ENCODE results near the gene ZNF837.
"Not testable (repeated sequence)": the region's sequence is repeated elsewhere in the genome, so short reads cannot be mapped to it uniquely, and the experiment has no call there.

ZNF837 gene

DNA sequence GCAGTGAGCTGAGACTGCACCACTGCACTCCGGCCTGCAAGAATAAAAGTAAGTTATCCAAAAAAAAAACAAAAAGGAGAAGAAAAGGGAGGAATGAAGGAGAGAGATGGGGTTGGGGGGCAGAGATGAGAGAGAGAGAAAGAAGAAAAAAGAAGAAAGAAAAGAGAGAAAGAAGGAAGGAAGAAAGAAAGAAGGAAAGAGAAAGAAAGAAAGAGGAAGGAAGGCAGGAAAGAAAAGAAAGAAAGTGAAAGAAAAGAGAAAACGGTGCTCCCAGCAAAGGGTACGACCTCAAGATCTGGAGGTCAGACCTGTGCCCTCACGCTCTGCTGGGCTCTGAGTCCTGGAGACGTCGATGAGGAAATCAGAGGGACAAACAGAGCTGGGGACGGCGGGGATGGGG is 31.2 kb downstream of the ZNF837 start:
- no peak for DNase-seq

DNA sequence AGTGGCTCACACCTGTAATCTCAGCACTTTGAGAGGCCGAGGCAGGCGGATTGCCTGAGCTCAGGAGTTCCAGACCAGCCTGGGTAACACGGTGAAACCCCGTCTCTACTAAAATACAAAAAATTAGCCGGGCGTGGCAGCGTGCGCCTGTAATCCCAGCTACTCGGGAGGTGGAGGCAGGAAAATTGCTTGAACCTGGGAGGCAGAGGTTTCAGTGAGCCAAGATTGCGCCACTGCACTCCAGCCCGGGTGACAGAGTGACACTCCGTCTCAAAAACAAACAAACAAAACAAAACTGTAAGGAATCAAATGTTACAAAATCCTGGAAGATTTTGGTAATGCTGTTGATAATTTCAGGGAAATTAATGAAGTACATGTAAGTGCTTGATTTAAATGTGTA is 32.8 kb downstream of the ZNF837 start:
- not testable (repeated sequence) for DNase-seq

DNA sequence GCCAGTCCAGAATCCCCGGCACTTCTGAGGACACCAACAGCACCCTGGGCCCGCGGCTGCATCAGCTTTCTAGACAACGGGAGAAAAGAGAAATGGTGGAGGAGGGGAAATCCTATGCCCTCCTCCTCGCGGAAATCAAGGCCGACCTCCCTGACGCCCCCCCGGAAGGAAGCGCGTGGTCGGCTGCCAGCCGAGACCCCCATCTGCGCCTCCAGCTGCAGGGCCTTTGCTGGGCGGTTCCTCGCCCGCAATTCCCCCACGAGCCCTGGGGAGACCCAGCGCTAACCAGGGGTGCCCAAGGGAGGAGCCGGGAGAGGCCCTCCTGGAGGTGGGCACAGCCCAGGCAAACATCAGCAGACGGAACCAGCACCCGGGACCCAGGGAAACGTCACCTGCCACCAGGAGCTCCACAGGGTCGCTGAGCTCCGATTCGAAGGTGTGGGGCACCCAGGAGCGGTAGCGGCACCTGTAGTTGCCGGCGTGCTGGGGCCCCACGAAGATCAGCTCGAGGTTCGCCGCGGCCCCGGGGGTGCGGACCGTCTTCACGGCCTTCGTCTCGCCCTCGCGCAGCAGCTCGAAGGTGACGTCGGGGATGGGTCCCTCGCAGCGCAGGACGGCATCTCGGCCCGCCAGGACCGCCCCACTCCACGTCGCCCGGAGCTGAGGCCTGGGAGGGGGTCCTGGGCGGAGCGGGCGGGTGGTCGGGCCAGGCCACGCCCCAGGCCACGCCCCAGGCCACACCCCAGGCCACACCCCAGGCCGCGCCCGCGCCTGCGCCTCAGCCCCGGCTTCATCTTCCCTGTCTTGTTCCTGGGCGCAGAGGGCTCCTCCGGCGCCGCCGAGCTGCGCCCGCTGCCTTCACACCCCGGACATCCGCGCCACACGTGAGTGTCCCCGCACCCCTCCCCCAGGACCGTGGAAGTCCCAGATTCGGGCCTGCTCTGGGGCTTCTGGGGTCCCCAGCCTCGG is 33.6 kb downstream of the ZNF837 start:
- DNase-seq, result peak; percentile 6

DNA sequence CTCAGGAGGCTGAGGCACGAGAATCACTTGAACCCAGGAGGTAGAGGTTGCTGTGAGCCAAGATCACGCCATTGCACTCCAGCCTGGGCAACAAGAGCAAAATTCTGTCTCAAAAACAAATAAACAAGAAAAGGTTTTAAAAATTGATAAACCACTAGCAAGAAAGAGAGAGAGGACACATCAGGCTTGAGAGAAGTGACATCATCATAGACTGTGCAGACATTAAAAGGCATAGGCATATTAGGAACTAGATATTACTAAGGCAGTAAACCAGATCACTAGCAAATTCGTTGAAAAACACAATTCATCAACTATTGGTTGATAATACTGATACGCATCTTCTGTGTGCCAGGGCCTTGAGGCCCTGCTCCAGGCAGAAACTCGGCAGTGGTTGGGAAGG is 35.3 kb downstream of the ZNF837 start:
- DNase-seq, result no peak

GRCh38 chr19:58338825-58339558 is 41.8 kb downstream of the ZNF837 start:
- DNase-seq, result no peak

DNA sequence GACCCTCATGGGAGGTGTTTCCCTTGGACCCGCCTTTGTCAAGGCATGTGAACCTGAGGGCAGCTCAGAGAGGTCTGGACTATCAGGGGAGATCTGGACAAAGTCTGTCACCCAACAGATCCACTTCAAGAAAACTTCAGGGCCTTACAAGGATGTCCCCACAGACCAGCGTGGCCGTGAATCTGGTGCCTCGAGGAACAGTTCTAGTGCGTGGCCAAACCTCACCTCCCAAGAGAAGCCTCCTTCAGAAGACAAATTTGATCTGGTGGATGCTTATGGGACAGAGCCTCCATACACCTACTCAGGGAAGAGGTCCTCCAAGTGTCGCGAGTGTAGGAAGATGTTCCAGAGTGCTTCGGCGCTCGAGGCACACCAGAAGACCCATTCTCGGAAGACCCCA is 42.5 kb downstream of the ZNF837 start:
- DNase-seq, result no peak

DNA sequence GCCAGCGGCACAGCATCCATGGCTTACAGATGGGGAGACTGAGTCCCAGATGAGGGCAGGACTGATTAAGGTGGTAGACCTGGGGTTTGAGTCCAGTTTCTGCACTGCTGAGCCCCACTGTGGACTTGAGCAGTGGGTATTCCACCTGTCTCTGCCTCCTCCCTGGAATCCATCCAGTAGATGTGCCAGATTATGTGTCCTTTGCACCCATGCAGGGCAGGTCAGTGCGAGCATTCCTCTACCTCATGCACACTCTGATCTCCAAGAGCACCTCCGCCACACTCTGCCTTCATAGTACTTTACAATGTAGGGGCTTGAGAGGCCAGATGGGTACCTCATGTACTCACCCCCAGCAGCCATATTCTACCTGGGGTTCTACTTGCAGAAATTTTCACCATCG is 44.0 kb downstream of the ZNF837 start:
- no peak for DNase-seq

DNA sequence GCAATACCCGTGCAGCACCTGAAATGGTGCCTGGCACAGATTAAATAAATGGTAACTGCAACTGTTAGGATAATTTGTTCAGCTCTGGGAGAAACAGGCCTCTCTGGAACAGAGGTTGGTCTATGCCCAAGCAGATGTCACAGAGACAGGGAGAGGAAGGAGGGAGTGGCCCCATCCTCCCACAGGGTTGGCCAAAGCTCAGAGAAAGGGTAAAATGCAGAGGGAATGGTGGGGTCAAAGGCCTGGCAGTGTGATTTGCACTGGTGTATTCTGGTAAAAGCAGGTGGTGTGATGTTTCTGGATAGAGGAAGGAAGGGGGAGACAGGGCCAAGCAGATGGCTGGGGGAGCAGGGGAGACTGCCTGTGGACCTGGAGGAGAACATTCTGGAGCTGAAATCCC is 44.6 kb downstream of the ZNF837 start:
- no peak for DNase-seq

DNA sequence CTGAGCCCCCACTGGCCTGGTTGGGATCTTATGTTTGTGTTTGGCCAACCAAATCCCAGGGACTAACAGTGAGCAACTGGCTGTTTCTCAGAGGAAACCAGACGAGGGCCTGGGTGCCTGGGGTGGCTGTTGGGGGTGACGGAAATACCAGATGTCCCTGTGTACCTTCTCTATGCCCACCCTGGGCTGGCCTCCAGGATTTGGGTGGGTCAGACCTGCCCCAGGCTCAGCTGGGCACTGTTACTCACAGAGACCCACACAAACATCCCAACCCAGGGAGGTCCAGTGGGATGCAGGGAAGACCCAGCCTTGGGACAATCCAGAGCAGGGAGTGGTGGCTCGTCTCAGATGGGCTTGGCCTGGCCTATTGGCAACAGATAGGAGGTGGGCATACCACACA is 45.2 kb downstream of the ZNF837 start:
- DNase-seq, result no peak

DNA sequence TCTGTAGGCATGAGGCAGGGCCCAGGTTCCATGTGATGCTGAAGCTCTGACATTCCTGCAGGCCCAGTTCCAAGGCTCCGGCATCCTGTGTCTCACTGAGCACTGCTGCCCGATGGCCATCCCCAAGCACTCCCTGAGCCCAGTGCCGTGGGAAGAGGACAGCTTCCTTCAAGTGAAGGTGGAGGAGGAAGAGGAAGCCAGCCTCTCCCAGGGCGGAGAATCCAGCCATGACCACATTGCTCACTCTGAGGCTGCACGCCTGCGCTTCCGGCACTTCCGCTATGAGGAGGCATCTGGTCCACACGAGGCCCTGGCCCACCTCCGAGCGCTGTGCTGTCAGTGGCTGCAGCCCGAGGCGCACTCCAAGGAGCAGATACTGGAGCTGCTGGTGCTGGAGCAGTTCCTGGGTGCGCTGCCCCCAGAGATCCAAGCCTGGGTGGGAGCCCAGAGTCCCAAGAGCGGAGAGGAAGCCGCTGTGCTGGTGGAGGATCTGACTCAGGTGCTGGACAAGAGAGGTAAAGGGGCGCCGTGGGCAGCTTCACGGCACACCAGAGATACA is 46.1 kb downstream of the ZNF837 start:
- no peak for DNase-seq

- no peak for DNase-seq
Observed at GRCh38 chr19:58332697-58333096, 48.1 kb downstream of the ZNF837 start.

DNA sequence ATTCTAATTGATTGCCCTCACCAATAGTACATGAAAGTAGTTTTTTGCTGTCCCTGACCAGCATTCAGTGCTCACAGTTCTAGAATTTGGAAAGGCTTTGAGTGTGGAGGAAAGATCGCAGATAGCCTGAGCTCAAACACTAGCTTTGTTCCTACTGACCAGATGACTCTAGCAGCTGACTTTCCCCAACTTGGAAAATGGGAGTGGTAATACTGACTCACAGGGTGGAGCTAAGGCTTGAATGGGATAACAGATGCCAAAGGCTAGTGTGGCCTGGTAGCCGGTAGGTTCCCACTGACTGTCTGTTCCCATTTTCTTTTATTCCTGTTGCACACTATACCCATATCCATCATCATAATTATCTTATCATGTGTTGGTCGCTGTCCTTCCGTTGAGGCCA is 50.4 kb downstream of the ZNF837 start:
- DNase-seq, result peak; percentile 6

DNA sequence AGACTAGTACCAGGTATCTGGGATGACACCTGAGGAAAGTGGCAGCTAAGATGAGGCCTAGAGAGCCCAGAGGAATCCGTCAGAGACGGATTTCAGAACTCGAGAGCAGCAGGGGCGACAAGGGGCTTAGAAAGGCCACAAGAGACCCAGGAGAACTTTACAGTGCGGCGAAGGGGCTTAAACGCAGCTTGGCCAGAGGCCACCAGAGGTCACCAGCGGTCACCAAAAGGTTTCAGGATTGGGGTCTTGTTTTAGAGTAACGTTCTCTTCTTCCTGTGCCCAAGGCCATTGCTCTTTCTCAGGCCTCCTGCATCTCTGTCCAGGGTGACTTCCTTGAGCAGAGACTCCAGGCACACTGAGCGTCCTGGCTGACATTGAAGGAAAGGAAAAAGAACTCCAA is 51.8 kb downstream of the ZNF837 start:
- DNase-seq, result no peak

- DNase-seq, result peak; percentile 89
Observed at GRCh38 chr19:58326914-58327726, 53.7 kb downstream of the ZNF837 start, which contains the start of gene ZSCAN22. ZSCAN22 (plus strand) TSS chr19:58326994; CDS start chr19:58334803, 7,809 bp downstream.

DNA sequence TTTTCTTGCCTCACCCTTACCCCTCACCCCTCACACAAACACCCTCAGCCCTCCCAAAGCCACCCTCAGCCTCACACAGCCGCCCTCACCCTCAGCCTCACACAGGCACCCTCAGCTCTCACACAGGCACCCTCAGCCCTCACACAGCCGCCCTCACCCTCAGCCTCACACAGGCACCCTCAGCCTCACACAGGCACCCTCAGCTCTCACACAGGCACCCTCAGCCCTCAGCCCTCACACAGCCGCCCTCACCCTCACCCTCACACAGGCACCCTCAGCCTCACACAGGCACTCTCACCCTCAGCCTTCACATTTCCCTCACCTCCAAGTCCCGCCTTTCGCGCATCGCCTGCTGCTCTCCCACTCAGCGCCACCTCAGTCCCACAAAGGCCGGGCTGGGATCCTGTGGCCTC is 54.3 kb downstream of the ZNF837 start:
- DNase-seq, result no peak

GRCh38 chr19:58325311-58326022 is 55.4 kb downstream of the ZNF837 start:
- DNase-seq, result no peak

DNA sequence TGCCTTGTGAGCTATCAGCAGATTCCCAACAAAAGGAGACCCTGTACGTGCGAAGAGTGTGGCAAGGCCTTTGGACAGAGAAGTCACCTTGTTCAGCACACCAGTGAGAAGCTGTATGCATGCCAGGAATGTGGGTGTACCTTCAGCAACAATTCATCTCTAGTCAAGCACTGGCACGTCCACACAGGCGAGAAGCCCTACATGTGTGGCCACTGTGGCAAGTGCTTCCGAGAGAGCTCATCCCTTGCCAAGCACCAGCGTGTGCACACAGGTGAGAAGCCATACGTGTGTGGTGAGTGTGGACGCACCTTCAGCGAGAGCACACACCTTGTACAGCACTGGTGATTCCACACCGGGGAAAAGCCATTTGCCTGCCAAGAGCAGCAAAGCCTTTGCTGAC is 61.6 kb downstream of the ZNF837 start:
- DNase-seq, result no peak

DNA sequence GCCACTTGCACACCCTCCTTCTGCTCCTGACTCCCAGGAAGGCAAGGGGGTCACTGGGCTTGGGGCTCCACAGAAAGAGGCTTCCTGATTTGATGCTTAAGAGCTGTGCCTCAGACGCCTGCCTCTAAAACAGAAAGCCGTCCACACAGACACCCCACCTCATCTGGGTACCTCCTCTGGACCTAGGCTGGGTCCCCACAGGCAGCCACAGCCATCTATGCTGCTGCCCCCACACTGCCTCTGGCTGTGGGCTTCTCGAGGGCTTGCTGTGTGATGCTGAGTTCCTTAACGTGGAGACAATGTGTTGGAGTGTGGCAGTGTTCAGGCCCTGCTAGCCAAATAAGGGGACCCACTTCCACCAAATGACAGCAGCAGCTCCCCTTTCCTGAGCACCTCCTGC is 62.5 kb downstream of the ZNF837 start:
- DNase-seq, result no peak

Data from DMS 273 treated with DMSO at 0.1 percent for 48 hours (cell line).